ENCODE results near the gene BCAS3.
A peak's percentile ranks its signal among the peaks of the same experiment; 100 is the strongest.

Gene BCAS3

DNA sequence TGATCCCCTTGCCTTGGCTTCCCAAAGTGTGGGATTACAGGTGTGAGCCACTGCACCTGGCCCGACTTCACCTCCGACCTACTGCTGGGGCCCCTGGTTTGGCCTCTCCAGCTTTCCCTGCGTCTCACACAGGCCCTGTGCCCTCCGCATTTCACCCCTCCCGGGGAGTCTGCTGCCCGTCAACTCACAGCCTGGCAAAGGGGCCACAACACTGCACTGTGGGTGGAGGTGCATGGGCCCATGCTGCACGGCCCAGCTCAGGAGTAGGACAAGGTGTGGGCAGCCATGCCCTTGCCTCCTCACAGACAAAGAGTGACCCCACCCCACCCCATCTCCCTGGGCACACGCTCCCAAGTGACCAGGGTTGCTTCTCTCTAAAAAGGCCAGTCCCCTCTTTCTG lies 709.4 kb downstream of the BCAS3 start:
- Histone ChIP-seq H4K20me1 (ENCODE audit: insufficient read depth) (no peaks in the 10 kb centered on the region), H2AFZ (ENCODE audit: low read depth) (no peak overlapping the region), H3K4me2 (no peak overlapping the region), H3K27me3 (ENCODE audit: insufficient read depth, low read depth) (no peaks in the 10 kb centered on the region), H3K79me2 (ENCODE audit: insufficient read depth, low read depth) (no peaks in the 10 kb centered on the region), H3K4me3 (IDR thresholded peaks at IDR 0.05; ENCODE audit: insufficient read depth, low read depth, low read length) (no peak overlapping the region), H3K27ac (no peak overlapping the region), H3K4me1 (ENCODE audit: low read depth, poor library complexity, severe bottlenecking) (no peaks in the 10 kb centered on the region), H3K9ac (no peak overlapping the region), H3K36me3 (ENCODE audit: insufficient read depth) (no peaks in the 10 kb centered on the region)
- TF ChIP-seq, protein P1, sequence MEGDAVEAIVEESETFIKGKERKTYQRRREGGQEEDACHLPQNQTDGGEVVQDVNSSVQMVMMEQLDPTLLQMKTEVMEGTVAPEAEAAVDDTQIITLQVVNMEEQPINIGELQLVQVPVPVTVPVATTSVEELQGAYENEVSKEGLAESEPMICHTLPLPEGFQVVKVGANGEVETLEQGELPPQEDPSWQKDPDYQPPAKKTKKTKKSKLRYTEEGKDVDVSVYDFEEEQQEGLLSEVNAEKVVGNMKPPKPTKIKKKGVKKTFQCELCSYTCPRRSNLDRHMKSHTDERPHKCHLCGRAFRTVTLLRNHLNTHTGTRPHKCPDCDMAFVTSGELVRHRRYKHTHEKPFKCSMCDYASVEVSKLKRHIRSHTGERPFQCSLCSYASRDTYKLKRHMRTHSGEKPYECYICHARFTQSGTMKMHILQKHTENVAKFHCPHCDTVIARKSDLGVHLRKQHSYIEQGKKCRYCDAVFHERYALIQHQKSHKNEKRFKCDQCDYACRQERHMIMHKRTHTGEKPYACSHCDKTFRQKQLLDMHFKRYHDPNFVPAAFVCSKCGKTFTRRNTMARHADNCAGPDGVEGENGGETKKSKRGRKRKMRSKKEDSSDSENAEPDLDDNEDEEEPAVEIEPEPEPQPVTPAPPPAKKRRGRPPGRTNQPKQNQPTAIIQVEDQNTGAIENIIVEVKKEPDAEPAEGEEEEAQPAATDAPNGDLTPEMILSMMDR (conservative IDR thresholded peaks at IDR 0.05; ENCODE audit: low read depth, low read length): no peak

DNA sequence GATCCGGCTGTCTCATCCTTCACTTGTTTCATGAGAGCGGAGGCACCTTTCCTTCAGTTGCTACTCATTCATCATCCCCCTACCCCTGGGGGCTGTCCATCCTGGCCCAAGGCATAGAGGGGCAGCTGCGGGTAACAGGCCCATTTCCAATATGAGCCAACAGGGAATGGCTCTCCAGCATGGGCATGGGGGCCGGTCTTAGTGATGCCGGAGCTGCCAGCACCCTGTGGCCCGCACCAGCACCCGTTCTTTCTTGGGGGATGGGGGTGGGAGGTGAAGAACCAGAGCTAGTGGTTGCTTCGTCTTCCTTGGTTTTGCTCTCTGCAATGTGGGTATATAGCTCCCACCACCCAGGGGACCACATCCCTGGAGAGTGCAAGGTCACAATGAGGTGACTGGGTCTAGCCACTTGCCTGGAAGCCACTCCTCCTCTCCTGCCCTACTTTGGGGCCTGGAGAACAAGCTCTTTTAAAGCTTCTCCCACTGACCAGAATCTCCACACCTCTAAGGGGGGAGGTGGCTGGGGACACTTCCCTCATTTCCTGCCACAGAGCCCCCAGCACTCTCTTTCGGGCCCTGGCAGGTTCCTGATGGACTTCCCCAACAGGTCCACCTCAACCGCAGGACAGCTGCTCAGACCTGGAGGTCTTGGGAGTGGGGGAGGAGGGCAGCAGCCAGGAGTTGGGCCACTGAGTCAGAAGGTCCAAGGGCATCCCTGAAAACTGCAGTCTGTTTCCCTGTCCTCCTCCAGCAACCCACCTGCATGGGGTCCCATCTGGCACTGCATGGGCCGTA lies 710.1 kb downstream of the BCAS3 start:
- H3K4me1 ChIP-seq (ENCODE audit: low read depth, poor library complexity, severe bottlenecking): no peaks in the 10 kb centered on the region
- H3K79me2 ChIP-seq (ENCODE audit: insufficient read depth, low read depth): no peaks in the 10 kb centered on the region
- TF ChIP-seq, protein P1 (conservative IDR thresholded peaks at IDR 0.05; ENCODE audit: low read depth, low read length): no peak

GRCh38 chr17:61388561-61389356 lies 711.1 kb downstream of the BCAS3 start:
- H3K27ac ChIP-seq: no peak overlapping the region

More for the DNA sequence above, 710.1 kb downstream of the BCAS3 start:
- Histone ChIP-seq H3K27ac (no peak overlapping the region), H3K9ac (no peak overlapping the region), H3K27me3 (ENCODE audit: insufficient read depth, low read depth) (no peaks in the 10 kb centered on the region), H3K4me2 (no peak overlapping the region), H2AFZ (ENCODE audit: low read depth) (no peak overlapping the region), H3K4me3 (IDR thresholded peaks at IDR 0.05; ENCODE audit: insufficient read depth, low read depth, low read length) (no peak overlapping the region), H3K36me3 (ENCODE audit: insufficient read depth) (no peaks in the 10 kb centered on the region), H4K20me1 (ENCODE audit: insufficient read depth) (no peaks in the 10 kb centered on the region)

GRCh38 chr17:61389670-61390478 lies 712.2 kb downstream of the BCAS3 start:
- H3K27ac ChIP-seq: no peak overlapping the region
- no peaks in the 10 kb centered on the region for H3K36me3 ChIP-seq (ENCODE audit: insufficient read depth)
- no peak overlapping the region for H3K9ac ChIP-seq
- TF ChIP-seq, protein P1 (conservative IDR thresholded peaks at IDR 0.05; ENCODE audit: low read depth, low read length): peak; percentile 96
- H3K4me1 ChIP-seq (ENCODE audit: low read depth, poor library complexity, severe bottlenecking): peaks cover 6% of the 10 kb centered on the region
- H2AFZ ChIP-seq (ENCODE audit: low read depth): peak overlapping the region; percentile 53
- no peak overlapping the region for H3K4me3 ChIP-seq (IDR thresholded peaks at IDR 0.05; ENCODE audit: insufficient read depth, low read depth, low read length)
- H3K27me3 ChIP-seq (ENCODE audit: insufficient read depth, low read depth): no peaks in the 10 kb centered on the region
- no peaks in the 10 kb centered on the region for H3K79me2 ChIP-seq (ENCODE audit: insufficient read depth, low read depth)
- peak overlapping the region; percentile 31; the same call in 1 of the 2 replicates for H3K4me2 ChIP-seq
- H4K20me1 ChIP-seq (ENCODE audit: insufficient read depth): no peaks in the 10 kb centered on the region

More at GRCh38 chr17:61388561-61389356, 711.1 kb downstream of the BCAS3 start:
- Histone ChIP-seq H3K4me3 (IDR thresholded peaks at IDR 0.05; ENCODE audit: insufficient read depth, low read depth, low read length) (no peak overlapping the region), H3K4me2 (no peak overlapping the region), H3K4me1 (ENCODE audit: low read depth, poor library complexity, severe bottlenecking) (no peaks in the 10 kb centered on the region), H3K9ac (no peak overlapping the region), H3K27me3 (ENCODE audit: insufficient read depth, low read depth) (no peaks in the 10 kb centered on the region), H4K20me1 (ENCODE audit: insufficient read depth) (no peaks in the 10 kb centered on the region), H2AFZ (ENCODE audit: low read depth) (no peak overlapping the region), H3K79me2 (ENCODE audit: insufficient read depth, low read depth) (no peaks in the 10 kb centered on the region), H3K36me3 (ENCODE audit: insufficient read depth) (no peaks in the 10 kb centered on the region)
- TF ChIP-seq, protein P1 (conservative IDR thresholded peaks at IDR 0.05; ENCODE audit: low read depth, low read length): no peak

Measured in KMS-11 (cell line).